LHCN-M2 (cell line): ENCODE data around the gene TSPY8. TPM values are rescaled to one million over a fixed set of nuclear protein-coding genes. Genes with fewer than 3 reads are reported as not detected.
"Not testable (repeated sequence)": the region's sequence is repeated elsewhere in the genome, so short reads cannot be mapped to it uniquely, and the experiment has no call there.

Experiments
- DNase-seq: peaks from one replicate; pipeline ENCODE4 v3.0.0-alpha.2; 2012; ENCODE audit warnings: low read depth
- polyA plus RNA-seq: library from polyadenylated mRNA; unstranded; fragments of >200 nt; gene quantifications from one replicate; pipeline ENCODE4 v1.2.1, GENCODE V29; 2012; ENCODE audit warnings: missing spikeins
- total RNA-seq: library from RNA; depleted of rRNA; stranded (reverse); fragments of >200 nt; gene quantifications from 2 replicates; pipeline ENCODE4 v1.2.3, GENCODE V29; 2014; rRNA removed

TSPY8 gene
- not detected in 2 replicates for total RNA-seq
- not detected for polyA plus RNA-seq

DNA sequence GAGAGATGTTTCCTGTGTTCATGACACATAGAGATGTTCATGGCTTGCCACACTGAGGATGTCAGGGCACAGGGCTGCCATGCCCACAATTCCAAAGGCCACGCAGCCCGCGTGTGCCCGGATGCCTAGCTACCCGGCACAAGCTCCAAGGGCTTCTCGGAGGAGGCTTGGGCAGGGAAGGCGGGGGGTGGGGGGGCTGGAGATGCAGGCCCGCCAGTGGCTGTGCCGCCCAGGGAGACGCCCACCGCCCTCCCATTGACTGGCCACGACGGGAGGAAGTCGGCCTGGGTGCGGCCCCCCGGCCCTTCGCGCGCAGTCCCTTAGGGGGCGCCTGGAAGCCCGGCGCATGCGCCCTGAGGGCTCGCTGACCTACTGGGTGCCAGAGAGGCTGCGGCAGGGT, at the start of gene TSPY8:
Gene TSPY8 (plus strand): TSS at position 301 of the 400 bp plus-strand sequence. CDS start 46 bp downstream, at position 347.
- DNase-seq, result not testable (repeated sequence)

DNA sequence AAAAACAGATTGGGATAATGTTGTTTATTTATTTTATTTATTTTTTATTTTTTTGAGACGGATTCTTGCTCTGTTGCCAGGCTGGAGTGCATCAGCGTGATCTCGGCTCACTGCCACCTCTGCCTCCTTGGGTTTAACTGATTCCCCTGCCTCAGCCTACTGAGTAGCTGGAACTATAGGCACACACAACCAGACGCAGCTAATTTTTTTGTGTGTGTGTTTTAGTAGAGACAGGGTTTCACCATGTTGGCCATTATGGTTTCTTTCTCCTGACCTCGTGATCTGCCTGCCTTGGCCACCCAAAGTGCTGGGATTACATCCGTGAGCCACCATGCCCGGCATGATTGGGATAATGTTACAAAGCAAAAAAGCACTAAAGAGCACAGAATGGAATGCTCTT, 36.6 kb upstream of the TSPY8 start:
- DNase-seq, result no peak

DNA sequence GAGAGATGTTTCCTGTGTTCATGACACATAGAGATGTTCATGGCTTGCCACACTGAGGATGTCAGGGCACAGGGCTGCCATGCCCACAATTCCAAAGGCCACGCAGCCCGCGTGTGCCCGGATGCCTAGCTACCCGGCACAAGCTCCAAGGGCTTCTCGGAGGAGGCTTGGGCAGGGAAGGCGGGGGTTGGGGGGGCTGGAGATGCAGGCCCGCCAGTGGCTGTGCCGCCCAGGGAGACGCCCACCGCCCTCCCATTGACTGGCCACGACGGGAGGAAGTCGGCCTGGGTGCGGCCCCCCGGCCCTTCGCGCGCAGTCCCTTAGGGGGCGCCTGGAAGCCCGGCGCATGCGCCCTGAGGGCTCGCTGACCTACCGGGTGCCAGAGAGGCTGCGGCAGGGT, 20.4 kb upstream of the TSPY8 start, which contains the start of gene TSPY4:
Gene TSPY4 (plus strand): TSS at position 301 of the 400 bp plus-strand sequence. CDS start 46 bp downstream, at position 347.
- DNase-seq, result not testable (repeated sequence)

DNA sequence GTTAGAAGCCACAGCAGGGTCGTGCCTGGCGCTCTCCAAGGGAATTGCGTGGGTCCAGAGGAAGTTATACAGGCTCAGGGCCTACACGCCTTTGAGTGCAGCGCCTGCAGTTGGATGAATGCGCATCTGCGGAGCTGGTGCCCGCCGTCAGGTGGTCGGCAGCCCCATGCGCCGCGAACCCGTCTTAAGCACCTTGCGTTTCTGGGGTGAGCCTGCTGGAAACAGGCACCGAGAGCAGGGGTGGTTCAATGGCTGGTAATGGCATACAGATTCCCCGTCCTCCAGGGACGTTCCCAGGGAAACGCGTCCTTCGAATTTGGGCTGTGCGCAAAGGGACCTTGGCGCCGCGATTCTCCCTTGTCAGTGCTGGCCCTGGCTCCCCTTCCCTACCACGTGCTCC, 38.9 kb downstream of the TSPY8 start:
- not testable (repeated sequence) for DNase-seq

- not testable (repeated sequence) for DNase-seq
Observed at GRCh38 chrY:9398121-9398520, 40.5 kb downstream of the TSPY8 start, which contains the start of gene TSPY3. TSPY3 (plus strand) TSS chrY:9398421; CDS start chrY:9398467, 46 bp downstream.

Other genes with a start within 250 kb of the TSPY8 start
- gene TSPY4, start 20.3 kb upstream of the TSPY8 start, total RNA-seq, result not detected in 2 replicates
- not detected in 2 replicates for gene TSPY3, start 40.6 kb downstream of the TSPY8 start, total RNA-seq
- gene TSPY1, start 109.2 kb downstream of the TSPY8 start, total RNA-seq, result not detected in 2 replicates
- gene TSPY9, start 129.5 kb downstream of the TSPY8 start, total RNA-seq, result not detected in 2 replicates
- gene TSPY10, start 170.1 kb downstream of the TSPY8 start, total RNA-seq, result not detected in 2 replicates